CD14-positive monocyte (primary cell): ENCODE measurements around the gene TTC23L. TPM values are rescaled to one million over a fixed set of nuclear protein-coding genes. Genes with fewer than 3 reads are reported as not detected.

Experiments
- DNase-seq, 3 donors: peaks; one replicate each; pipeline ENCODE4 v3.0.0-alpha.2; 2011 to 2022
- H2AFZ ChIP-seq: 2 replicates; pipeline ENCODE4 v1.6.0; 2012; ENCODE audit warnings: mild to moderate bottlenecking, low read depth, low read length, inconsistent platforms; ENCODE audit not compliant: insufficient read depth, poor library complexity, severe bottlenecking
- H3K27ac ChIP-seq, 2 donors: 1 replicate in 1 of 2; 2 replicates in 1 of 2; pipeline ENCODE4 v1.5.1; 2012 to 2013; ENCODE audit warnings: low read length in 2 of 2, control low read depth in 1 of 2, inconsistent platforms in 1 of 2, low read depth in 1 of 2, mild to moderate bottlenecking in 1 of 2
- H3K27me3 ChIP-seq, 2 donors: one replicate each; pipeline versions ENCODE4 v1.6.0 to v1.6.1; 2011 to 2013; ENCODE audit warnings: low read length in 2 of 2; ENCODE audit not compliant: control insufficient read depth in 2 of 2, insufficient read depth in 2 of 2
- H3K36me3 ChIP-seq, 2 donors: replicated peaks in 1 of 2; 1 replicate in 1 of 2; 2 replicates in 1 of 2; pipeline versions ENCODE4 v1.5.1 to v1.6.1; 2012 to 2013; ENCODE audit warnings: low read length in 2 of 2, control low read depth in 1 of 2, inconsistent platforms in 1 of 2, mild to moderate bottlenecking in 1 of 2; ENCODE audit not compliant: insufficient read depth in 2 of 2, control insufficient read depth in 1 of 2
- H3K4me1 ChIP-seq, 2 donors: 1 replicate in 1 of 2; 2 replicates in 1 of 2; pipeline versions ENCODE4 v1.5.1 to v1.6.1; 2012 to 2013; ENCODE audit warnings: low read length in 2 of 2, control low read depth in 1 of 2, inconsistent platforms in 1 of 2, mild to moderate bottlenecking in 1 of 2, moderate library complexity in 1 of 2; ENCODE audit not compliant: insufficient read depth in 2 of 2, control insufficient read depth in 1 of 2
- H3K4me2 ChIP-seq: replicated peaks from 2 replicates; pipeline ENCODE3; 2012; ENCODE audit warnings: low read length, moderate library complexity, mild to moderate bottlenecking; ENCODE audit not compliant: poor library complexity, severe bottlenecking; ENCODE audit errors: extremely low read depth
- H3K4me3 ChIP-seq, 3 experiments: fragments of 200-600 bp in 1 of 3; sonication (generic) in 1 of 3; replicated peaks in 1 of 3; 1 replicate in 2 of 3; 2 replicates in 1 of 3; pipeline ENCODE4 v1.5.1; 2011 to 2013; ENCODE audit warnings: low read length in 3 of 3, mild to moderate bottlenecking in 3 of 3, control low read depth in 2 of 3, low read depth in 2 of 3, inconsistent platforms in 1 of 3, moderate library complexity in 1 of 3
- H3K79me2 ChIP-seq: 2 replicates; pipeline ENCODE4 v1.6.0; 2012; ENCODE audit warnings: mild to moderate bottlenecking, control low read depth, inconsistent platforms, low read length, moderate library complexity; ENCODE audit not compliant: insufficient read depth
- H3K9ac ChIP-seq: 2 replicates; pipeline ENCODE4 v1.6.0; 2017; ENCODE audit warnings: low read length, mild to moderate bottlenecking; ENCODE audit not compliant: insufficient read depth, poor library complexity, severe bottlenecking
- H3K9me3 ChIP-seq, 2 donors: replicated peaks in 1 of 2; 1 replicate in 1 of 2; 2 replicates in 1 of 2; pipeline versions ENCODE4 v1.5.1 to v1.6.1; 2012 to 2013; ENCODE audit warnings: low read length in 2 of 2, control low read depth in 1 of 2; ENCODE audit not compliant: control insufficient read depth in 1 of 2, insufficient read depth in 1 of 2
- H4K20me1 ChIP-seq: 2 replicates; pipeline ENCODE4 v1.6.0; 2012; ENCODE audit warnings: mild to moderate bottlenecking, low read length, control low read depth, moderate library complexity; ENCODE audit not compliant: insufficient read depth
- H3K27ac Mint-ChIP-seq, 7 donors: one replicate each; pipeline ENCODE4 v1.8.0; 2020; ENCODE audit warnings: mild to moderate bottlenecking in 7 of 7, mixed read lengths in 7 of 7, moderate library complexity in 6 of 7, inconsistent platforms in 2 of 7
- H3K27me3 Mint-ChIP-seq, 3 donors: one replicate each; pipeline ENCODE4 v1.8.0; 2021 to 2022; ENCODE audit warnings: low read depth in 3 of 3, mild to moderate bottlenecking in 3 of 3, mixed read lengths in 3 of 3, moderate library complexity in 3 of 3, inconsistent platforms in 1 of 3
- H3K36me3 Mint-ChIP-seq, 2 donors: one replicate each; pipeline ENCODE4 v1.8.0; 2020; ENCODE audit warnings: mixed read lengths in 2 of 2, inconsistent platforms in 1 of 2, mild to moderate bottlenecking in 1 of 2
- H3K4me1 Mint-ChIP-seq: one replicate; pipeline ENCODE4 v1.8.0; 2020; ENCODE audit warnings: mild to moderate bottlenecking, mixed read lengths
- H3K4me3 Mint-ChIP-seq, 2 donors: one replicate each; pipeline ENCODE4 v1.8.0; 2020; ENCODE audit warnings: mild to moderate bottlenecking in 2 of 2, mixed read lengths in 2 of 2, moderate library complexity in 1 of 2
- H3K9me3 Mint-ChIP-seq, 7 donors: one replicate each; pipeline ENCODE4 v1.8.0; 2020 to 2022; ENCODE audit warnings: mixed read lengths in 7 of 7, mild to moderate bottlenecking in 6 of 7, moderate library complexity in 6 of 7, inconsistent platforms in 2 of 7
- CTCF ChIP-seq: fragments of 200-600 bp; IDR thresholded peaks from one replicate; pipeline ENCODE4 v1.8.0; 2022; ENCODE audit warnings: antibody characterized with exemption, mild to moderate bottlenecking
- WGBS: methylation state at CpG from one replicate; pipeline ENCODE4 v1.1.5; 2013; ENCODE audit warnings: missing lambda C conversion rate; ENCODE audit not compliant: insufficient coverage; 5-methylcytosine and 5-hydroxymethylcytosine counted together
- intact Hi-C, 2 donors: fragments of 100-400 bp; cut with micrococcal nuclease; formaldehyde crosslinking; loops; one replicate each; pipeline versions ENCODE4 v1.15.0 to v1.15.1; 2023
- polyA plus RNA-seq, 3 donors: library from polyadenylated mRNA; depleted of rRNA in 1 of 3; unstranded in 2 of 3; stranded (reverse) in 1 of 3; fragments of 300-500 nt in 2 of 3; fragments of >200 nt in 1 of 3; fragmentation: Illumina TruSeq in 2 of 3; gene quantifications; 1 replicate in 2 of 3; 2 replicates in 1 of 3; pipeline ENCODE4 v1.2.3, GENCODE V29; 2012 to 2021

TTC23L gene
- polyA plus RNA-seq, 3 donors, result not detected

GRCh38 chr5:34930870-34931269 is 91.9 kb downstream of the TTC23L start:
- H3K9me3 ChIP-seq, result no peaks in the 10 kb centered on the region
- peak overlapping the region; percentile 0 to 98 for H3K4me3 Mint-ChIP-seq
- H3K27ac Mint-ChIP-seq, result peak overlapping the region in 3 of 7 donors; percentile 10 to 46 (median 33)
- no peaks in the 10 kb centered on the region for H3K27me3 ChIP-seq
- H3K9me3 Mint-ChIP-seq, result no peaks in the 10 kb centered on the region
- H3K4me3 ChIP-seq, result peak overlapping the region in 1 of 3 experiments; percentile 85
- peaks cover 16 to 21% of the 10 kb centered on the region in 2 donors for H3K4me1 ChIP-seq
- H2AFZ ChIP-seq, result peak overlapping the region; percentile 89
- peaks cover 20 to 25% of the 10 kb centered on the region in 2 donors for H3K36me3 Mint-ChIP-seq
- no peak for DNase-seq
- peaks cover 20 to 34% of the 10 kb centered on the region in 2 donors for H3K36me3 ChIP-seq
- no peak overlapping the region for H3K27ac ChIP-seq
- 100% methylated on average over 2 of the region's 4 CpGs for WGBS
- peak overlapping the region; percentile 73 for H3K4me2 ChIP-seq
- intact Hi-C loops, result loop anchor here in 1 of 2 donors (10.0 kb wide), 1 partner anchor 1486 kb away; the partner anchor contains the start of gene TARS1
- no peak for TF ChIP-seq CTCF
- peaks cover 47% of the 10 kb centered on the region for H3K79me2 ChIP-seq
- peaks cover 0 to 2% (median 0%) of the 10 kb centered on the region in 3 donors for H3K27me3 Mint-ChIP-seq
- peak overlapping the region; percentile 78 for H3K9ac ChIP-seq
- H3K4me1 Mint-ChIP-seq, result peaks cover 24% of the 10 kb centered on the region
- H4K20me1 ChIP-seq, result no peaks in the 10 kb centered on the region

DNA sequence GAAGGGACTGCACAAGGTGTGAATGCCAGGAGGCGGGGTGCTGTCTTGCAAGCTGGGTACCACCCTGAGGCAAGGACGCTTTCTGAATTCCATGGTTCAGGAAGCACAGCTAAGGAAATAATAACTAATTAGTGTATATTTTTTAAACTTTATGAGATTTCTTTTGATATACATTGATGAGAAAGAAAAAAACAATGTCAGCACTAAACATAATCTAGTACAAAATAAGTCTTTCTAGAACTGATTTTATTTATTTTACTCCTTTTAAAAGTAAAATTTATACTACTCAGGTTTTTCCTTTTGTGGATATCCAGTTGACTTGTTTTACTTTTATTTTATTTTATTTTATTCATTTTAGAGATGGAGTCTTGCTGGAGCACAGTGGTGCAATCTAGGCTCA is 94.0 kb downstream of the TTC23L start:
- Histone ChIP-seq H3K27ac (no peak overlapping the region), H3K79me2 (peaks cover 47% of the 10 kb centered on the region), H3K4me1 (peaks cover 16 to 21% of the 10 kb centered on the region in 2 donors), H2AFZ (no peak overlapping the region), H3K9ac (no peak overlapping the region), H3K9me3 (no peaks in the 10 kb centered on the region), H4K20me1 (no peaks in the 10 kb centered on the region), H3K4me3 (no peak overlapping the region), H3K4me2 (no peak overlapping the region), H3K27me3 (no peaks in the 10 kb centered on the region), H3K36me3 (peaks cover 36 to 44% of the 10 kb centered on the region in 2 donors)
- Mint-ChIP-seq H3K4me3 (no peak overlapping the region), H3K4me1 (peaks cover 24% of the 10 kb centered on the region), H3K36me3 (peaks cover 34 to 35% of the 10 kb centered on the region in 2 donors), H3K27ac (no peak overlapping the region), H3K27me3 (peaks cover 0 to 2% (median 0%) of the 10 kb centered on the region in 3 donors), H3K9me3 (no peaks in the 10 kb centered on the region)
- intact Hi-C loops, result loop anchor here in 1 of 2 donors (10.0 kb wide), 1 partner anchor 1488 kb away; the partner anchor contains the start of gene TARS1
- no peak for TF ChIP-seq CTCF
- no peak for DNase-seq
- WGBS, result no CpG with 5 or more reads among the region's 2 CpGs
